ENCODE data around the gene HOMER2.
"Not testable (repeated sequence)": the region's sequence is repeated elsewhere in the genome, so short reads cannot be mapped to it uniquely, and the experiment has no call there.

HOMER2 gene

GRCh38 chr15:82964890-82965289, 12.4 kb upstream of the HOMER2 start:
- no peak for DNase-seq (ENCODE audit: low read depth in 3 of 3)

- DNase-seq (ENCODE audit: low read depth in 3 of 3): no peak
These were observed 11.2 kb upstream of the HOMER2 start for GRCh38 chr15:82963471-82964341.

- no peak for DNase-seq (ENCODE audit: low read depth in 3 of 3)
These were observed 8.2 kb upstream of the HOMER2 start for GRCh38 chr15:82960766-82961165.

- no peak for DNase-seq (ENCODE audit: low read depth in 3 of 3)
These were observed 6.9 kb upstream of the HOMER2 start for GRCh38 chr15:82959423-82959822.

- no peak for DNase-seq (ENCODE audit: low read depth in 3 of 3)
These were observed 6.1 kb upstream of the HOMER2 start for GRCh38 chr15:82958638-82959037.

- no peak for DNase-seq (ENCODE audit: low read depth in 3 of 3)
These were observed 905 bp downstream of the HOMER2 start for GRCh38 chr15:82951472-82952157.

- DNase-seq (ENCODE audit: low read depth in 3 of 3): no peak
These were observed 1.7 kb downstream of the HOMER2 start for GRCh38 chr15:82950746-82951370.

GRCh38 chr15:82950295-82950694, 2.2 kb downstream of the HOMER2 start:
- DNase-seq (ENCODE audit: low read depth in 3 of 3): no peak

- no peak for DNase-seq (ENCODE audit: low read depth in 3 of 3)
These were observed 6.3 kb downstream of the HOMER2 start for GRCh38 chr15:82946155-82946701.

GRCh38 chr15:82945326-82945725, 7.2 kb downstream of the HOMER2 start:
- no peak for DNase-seq (ENCODE audit: low read depth in 3 of 3)

GRCh38 chr15:82944821-82945220, 7.7 kb downstream of the HOMER2 start:
- DNase-seq (ENCODE audit: low read depth in 3 of 3): no peak

GRCh38 chr15:82944056-82944455, 8.5 kb downstream of the HOMER2 start:
- no peak for DNase-seq (ENCODE audit: low read depth in 3 of 3)

- DNase-seq (ENCODE audit: low read depth in 3 of 3): no peak
These were observed 9.3 kb downstream of the HOMER2 start for GRCh38 chr15:82943176-82943575.

GRCh38 chr15:82942691-82943090, 9.8 kb downstream of the HOMER2 start:
- no peak for DNase-seq (ENCODE audit: low read depth in 3 of 3)

- not testable (repeated sequence) for DNase-seq (ENCODE audit: low read depth in 3 of 3)
These were observed 12.8 kb downstream of the HOMER2 start for GRCh38 chr15:82939678-82940077.

- no peak for DNase-seq (ENCODE audit: low read depth in 3 of 3)
These were observed 14.8 kb downstream of the HOMER2 start for GRCh38 chr15:82937712-82938058.

- DNase-seq (ENCODE audit: low read depth in 3 of 3): no peak
These were observed 15.4 kb downstream of the HOMER2 start for GRCh38 chr15:82936966-82937711.

- DNase-seq (ENCODE audit: low read depth in 3 of 3): no peak
These were observed 17.1 kb downstream of the HOMER2 start for GRCh38 chr15:82935382-82935781.

GRCh38 chr15:82934100-82934880, 18.2 kb downstream of the HOMER2 start:
- DNase-seq (ENCODE audit: low read depth in 3 of 3): no peak

- DNase-seq (ENCODE audit: low read depth in 3 of 3): no peak
These were observed 18.9 kb downstream of the HOMER2 start for GRCh38 chr15:82933576-82933975.

- no peak for DNase-seq (ENCODE audit: low read depth in 3 of 3)
These were observed 21.3 kb downstream of the HOMER2 start for GRCh38 chr15:82931221-82931620.
